OCI-M2 (cell line): Measurements from ENCODE around the gene OR4N5.
"Not testable (repeated sequence)": the region's sequence is repeated elsewhere in the genome, so short reads cannot be mapped to it uniquely, and the experiment has no call there.

Experiments
- DNase-seq: peaks from one replicate; lab custom pipeline; 2025; ENCODE audit not compliant: unreplicated experiment; lab: John Stamatoyannopoulos, UW

Gene OR4N5

GRCh38 chr14:20138520-20138919 lies at the start of gene OR4N5:
Gene OR4N5, plus strand, starts transcription at chr14:20138820. Its CDS starts 4,916 bp downstream, at chr14:20143736.
- no peak for DNase-seq

DNA sequence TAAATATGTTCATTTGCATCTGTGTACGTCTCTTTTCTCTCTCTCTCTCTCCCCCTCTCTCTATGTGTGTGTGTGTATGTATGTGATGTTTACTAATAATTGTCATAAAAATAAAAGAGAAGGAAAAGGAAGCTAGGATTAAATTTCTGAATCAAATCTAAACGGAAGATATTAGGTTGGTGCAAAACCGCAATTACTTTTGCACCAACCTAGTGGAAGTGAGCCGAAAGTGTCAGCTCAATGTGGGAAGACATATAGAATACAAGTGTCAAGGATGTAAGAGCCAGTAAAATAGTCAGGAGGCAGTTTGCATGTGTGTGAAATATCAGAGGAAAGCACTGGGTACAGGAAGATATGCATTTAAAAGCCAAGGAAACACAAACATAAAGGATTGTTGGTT lies 46.6 kb upstream of the OR4N5 start:
- DNase-seq = no peak

GRCh38 chr14:20093442-20093841 lies 45.2 kb upstream of the OR4N5 start:
- DNase-seq = no peak

GRCh38 chr14:20098926-20099770 lies 39.5 kb upstream of the OR4N5 start:
- not testable (repeated sequence) for DNase-seq

DNA sequence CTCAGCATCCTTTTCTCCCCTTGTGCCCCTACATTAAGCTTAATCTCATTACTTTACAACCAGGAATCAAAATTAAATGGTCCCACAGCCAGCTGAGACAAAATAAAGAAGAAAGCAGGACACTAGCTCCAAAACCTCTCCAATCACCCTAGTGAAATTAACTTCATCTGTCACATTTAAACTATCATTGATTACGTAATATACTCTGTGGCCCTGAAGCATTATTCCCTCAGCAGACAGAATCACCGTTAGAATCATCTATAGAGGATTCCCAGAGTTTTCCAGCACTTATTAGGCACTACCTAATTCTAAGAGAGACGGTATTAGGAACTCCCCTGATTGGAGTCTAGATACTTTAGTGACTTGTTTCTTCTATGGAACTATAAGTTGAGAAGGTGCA lies 28.2 kb upstream of the OR4N5 start, which contains the start of gene OR4K17:
TSS of gene OR4K17 (plus strand) at position 302 of the 400 bp plus-strand sequence. CDS start 6,761 bp downstream, outside the sequence.
- no peak for DNase-seq

GRCh38 chr14:20112321-20112720 lies 26.3 kb upstream of the OR4N5 start:
- DNase-seq = no peak

DNA sequence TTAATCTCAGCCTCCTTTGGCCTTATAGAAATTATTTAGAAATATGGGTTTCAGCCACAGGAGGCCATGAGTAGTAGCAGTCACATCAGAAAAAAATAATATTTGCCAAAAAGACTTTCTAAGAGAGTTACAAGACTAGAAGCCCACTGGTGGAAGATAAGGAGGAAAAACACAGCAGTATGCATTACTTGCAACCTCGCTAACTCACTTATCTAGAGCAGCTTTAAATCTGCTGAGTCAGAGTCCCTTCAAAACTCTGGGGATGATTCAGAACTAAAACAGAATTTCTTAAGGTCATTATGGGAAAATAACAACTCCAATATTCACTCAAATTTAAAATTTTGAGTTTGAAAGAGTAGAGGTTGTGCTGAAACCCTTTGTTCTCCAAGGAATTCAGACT lies 21.9 kb upstream of the OR4N5 start:
- DNase-seq = no peak

DNA sequence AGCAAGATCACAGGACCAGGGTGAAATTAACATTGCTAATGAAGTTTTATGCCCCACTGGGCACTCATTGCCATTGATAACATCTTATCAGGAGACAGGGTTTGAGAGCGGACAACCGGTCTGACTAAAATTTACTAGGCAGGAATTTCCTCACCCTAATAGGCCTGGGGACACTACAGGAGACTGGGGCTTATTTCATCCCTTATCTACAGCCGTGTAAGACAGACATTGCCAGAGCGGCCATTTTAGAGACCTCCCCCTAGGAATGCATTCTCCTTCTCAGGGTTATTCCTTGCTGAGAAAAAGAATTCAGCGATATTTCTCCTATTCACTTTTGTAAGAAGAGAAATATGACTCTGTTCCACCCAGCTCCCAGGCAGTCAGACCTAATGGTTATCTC lies 19.8 kb upstream of the OR4N5 start:
- no peak for DNase-seq

- DNase-seq = no peak
Measured at GRCh38 chr14:20143911-20144310, 5.3 kb downstream of the OR4N5 start.

DNA sequence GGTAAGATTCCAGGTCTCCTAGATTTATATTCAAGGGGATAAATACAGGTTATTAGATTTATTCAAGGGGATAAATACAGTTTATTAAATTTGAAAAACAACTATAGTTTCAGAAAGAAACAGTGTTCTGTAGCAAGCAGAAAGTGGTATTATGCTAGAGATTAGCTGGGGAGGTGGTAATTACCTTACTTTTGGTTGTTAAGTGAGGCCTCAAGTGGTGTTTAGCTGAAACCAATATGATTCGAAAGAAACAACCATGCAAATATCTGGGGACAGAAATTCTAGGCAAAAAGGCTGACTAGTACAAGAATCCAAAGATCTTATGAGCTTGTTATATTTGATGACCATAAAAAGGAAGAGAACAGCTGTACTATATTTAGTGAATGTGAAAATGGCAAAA lies 6.2 kb downstream of the OR4N5 start:
- DNase-seq = no peak

DNA sequence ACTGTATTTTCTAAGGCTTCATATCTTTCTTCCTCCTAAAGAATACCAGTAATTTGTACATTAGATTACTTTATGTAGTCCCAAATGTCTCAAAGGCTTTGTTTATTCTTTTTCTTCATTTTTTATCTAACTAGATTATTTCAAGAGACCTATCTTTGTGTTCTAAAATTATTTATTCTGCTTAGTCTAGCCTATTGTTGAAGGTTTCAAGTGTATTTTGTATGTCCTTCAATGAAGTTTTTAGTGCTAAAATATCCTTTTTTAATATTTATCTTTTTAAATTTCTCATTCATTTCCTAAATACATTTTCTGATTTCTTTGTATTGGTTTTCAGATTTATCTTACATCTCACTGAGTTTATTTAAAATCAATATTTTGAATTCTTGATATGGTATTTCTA lies 25.8 kb downstream of the OR4N5 start:
- no peak for DNase-seq

- no peak for DNase-seq
Measured at GRCh38 chr14:20167091-20167490, 28.5 kb downstream of the OR4N5 start.

GRCh38 chr14:20169852-20170251 lies 31.2 kb downstream of the OR4N5 start:
- not testable (repeated sequence) for DNase-seq

- DNase-seq = not testable (repeated sequence)
Measured at GRCh38 chr14:20174205-20174604, 35.6 kb downstream of the OR4N5 start.

DNA sequence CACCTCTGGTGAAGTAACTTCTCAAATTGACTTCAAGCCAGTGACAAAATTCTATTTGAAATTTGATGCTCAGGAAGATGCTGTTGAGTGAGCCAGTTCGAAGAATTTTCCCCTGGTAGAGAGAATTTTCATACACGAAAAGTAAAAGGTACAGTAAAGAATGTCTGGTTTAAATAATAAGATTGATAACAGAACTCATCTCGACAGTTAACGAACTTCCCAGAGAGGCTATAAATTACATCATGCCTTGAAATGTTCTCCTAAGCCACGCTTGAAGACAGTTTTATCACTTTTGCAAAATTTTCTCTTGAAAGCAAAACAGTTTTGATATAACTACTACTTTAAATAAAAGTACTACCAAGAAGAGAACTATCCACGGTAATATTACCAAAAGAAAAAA lies 37.7 kb downstream of the OR4N5 start:
- DNase-seq = no peak

GRCh38 chr14:20177433-20177974 lies 38.9 kb downstream of the OR4N5 start:
- DNase-seq = peak; percentile 74

- no peak for DNase-seq
Measured at GRCh38 chr14:20179218-20179617, 40.6 kb downstream of the OR4N5 start.

DNA sequence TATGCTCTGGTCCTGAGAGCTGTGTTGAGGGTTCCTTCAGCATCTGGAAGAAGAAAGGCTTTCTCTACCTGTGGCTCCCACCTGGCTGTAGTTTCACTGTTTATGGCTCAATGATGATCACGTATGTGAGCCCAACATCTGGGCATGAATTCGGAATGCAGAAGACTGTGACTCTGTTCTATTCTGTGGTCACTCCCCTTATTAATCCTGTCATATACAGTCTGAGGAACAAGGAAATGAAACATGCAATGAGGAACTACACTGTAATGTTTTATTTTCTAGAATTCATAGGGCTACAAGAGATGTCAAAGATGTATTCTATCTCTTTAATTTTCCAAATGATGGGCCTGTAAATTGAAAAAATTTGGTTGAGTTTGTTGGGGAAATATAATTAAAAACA lies 41.3 kb downstream of the OR4N5 start:
- DNase-seq = no peak

- DNase-seq = no peak
Measured at GRCh38 chr14:20180486-20180885, 41.9 kb downstream of the OR4N5 start.

GRCh38 chr14:20184181-20184580 lies 45.6 kb downstream of the OR4N5 start:
- no peak for DNase-seq

- DNase-seq = no peak
Measured at GRCh38 chr14:20190596-20190995, 52.0 kb downstream of the OR4N5 start, which contains the start of gene OR11G2. Gene OR11G2, plus strand, starts transcription at chr14:20190896. Its CDS starts 6,542 bp downstream, at chr14:20197438.

DNA sequence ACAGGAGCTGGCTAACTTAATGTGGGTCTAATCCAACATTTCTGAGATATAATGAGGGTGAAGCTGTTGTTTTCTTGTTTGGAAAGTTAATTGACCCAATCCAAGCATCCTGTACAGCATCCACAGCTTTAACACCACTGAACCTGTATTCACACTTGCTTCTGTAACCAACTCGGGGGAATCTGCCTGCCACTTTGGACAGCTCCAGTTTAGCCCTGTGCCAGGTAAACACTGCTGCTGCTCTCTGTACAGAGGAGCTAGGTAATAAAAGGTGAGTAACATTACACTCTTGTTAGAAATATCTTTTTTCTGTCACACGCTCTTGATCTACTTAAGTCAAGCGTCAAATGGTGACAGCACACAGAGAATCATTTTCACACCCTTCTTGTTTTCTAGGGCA lies 52.8 kb downstream of the OR4N5 start:
- no peak for DNase-seq
